ENCODE data around the gene WDFY2.

Gene WDFY2

DNA sequence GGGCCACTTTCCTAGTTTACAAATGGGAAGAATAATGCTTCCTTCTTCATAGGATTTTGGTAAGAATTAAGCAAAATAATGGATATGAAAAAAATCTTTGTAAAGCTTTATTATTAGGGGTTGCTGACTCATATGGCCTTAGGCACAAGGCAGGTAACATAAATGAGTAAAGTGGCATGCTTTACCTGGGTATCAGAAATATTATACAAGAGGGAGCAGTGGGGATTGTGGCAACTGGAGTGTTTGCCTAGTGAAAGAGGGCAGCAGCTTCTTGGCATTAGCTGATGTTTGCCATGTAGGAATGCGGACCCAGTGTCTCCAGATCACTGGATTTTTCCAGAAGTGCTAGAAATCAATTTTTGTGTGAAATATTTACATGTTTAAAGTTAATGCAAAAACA is 19.5 kb downstream of the WDFY2 start:
- no peak for DNase-seq

DNA sequence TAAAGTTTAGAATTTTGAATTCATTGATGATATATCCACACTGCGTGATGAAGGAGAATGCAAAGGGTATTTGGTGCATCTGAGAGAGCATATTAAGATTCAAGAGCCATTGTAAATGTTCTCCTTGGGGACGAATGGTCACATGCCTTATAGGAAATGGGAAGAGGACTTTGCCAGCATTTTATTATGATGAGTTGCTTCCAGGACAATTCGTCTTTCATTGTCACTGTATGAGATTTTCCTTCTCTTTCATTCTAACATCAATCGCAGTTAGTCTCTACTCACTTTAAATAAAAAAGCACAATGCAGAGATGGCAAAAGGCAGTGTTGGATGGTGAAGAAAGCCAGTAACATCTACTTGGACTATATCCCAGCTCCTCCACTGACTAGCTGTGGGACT is 21.4 kb downstream of the WDFY2 start:
- DNase-seq, result no peak

DNA sequence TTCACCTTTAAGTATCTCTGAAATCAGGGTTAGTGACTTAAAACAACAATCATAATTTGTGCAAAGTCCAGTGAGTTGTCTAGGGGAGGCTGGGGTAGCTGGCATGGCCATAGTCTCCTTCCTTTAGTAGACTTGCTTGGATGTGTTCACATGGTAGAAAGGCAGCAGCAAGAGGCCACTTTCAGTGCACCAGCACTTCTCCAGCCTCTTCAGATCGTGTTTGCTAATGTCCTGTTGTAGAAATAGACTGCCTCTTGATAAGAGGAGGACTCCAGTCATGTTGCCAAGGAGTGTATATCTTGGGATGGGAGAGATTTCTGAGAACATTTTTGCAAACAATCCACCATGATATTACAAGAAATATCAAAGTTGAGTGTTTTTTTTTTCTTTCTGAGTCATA is 22.9 kb downstream of the WDFY2 start:
- DNase-seq, result no peak

DNA sequence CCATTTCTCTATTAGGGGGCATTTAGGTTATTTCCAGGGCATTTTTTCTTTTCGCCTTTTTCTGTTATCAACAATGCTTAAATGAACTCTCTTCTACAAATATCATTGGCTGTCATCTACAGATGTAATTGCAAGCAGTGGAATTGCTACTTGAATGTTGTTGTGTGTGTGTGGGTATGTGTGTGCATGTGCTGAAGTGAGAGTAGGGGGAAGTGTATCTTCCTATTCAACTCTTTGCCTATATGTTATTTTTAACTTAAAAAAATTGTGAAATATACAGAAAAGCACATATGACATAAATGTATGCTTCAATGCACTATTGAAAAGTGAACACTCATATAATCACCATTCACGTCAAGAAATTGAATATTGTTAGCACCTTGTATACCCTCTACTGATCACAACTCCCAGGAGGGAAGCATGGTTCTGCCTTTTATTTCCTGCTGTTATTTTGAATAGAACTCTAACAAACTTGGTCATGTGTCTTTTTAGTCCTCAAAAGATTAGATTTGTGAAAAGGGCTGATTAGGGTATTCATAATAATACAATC is 24.7 kb downstream of the WDFY2 start:
- no peak for DNase-seq

DNA sequence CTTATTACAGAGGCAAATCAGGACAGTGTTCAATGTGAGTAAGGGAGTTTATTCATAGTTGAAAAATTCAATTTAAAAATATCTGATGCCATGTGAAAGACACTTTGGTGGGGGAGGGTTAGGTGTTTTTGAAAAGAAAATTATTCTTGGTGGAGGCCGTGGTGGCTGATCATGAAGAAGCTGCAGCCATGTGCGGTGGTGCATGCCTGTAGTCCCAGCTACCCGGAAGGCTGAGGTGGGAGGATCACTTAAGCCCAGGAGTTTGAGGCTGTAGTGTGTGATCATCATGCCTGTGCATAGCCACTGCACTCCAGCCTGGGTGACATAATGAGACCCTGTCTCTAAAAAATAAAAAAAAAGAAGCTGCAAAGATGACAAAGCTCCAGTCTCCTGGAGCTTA is 28.6 kb downstream of the WDFY2 start:
- no peak for DNase-seq

DNA sequence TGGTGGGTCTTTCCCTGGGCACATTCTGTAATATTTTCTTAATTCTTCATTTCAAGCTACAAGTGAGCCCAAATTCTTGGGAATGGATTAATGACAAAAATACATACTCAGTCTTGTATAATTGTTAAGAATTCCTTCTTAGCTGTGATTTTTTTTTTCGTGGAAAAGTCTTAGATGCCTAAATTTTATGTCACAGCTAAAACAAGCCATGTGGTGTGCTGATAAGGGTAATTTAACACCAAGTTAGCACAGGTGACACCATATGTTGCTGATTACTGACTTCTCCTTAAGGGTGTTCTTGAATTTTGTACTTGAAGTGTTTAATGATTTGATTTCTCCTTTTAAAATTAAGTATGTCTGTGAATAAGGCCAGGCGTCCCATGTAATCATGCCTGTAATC is 29.3 kb downstream of the WDFY2 start:
- DNase-seq, result no peak

DNA sequence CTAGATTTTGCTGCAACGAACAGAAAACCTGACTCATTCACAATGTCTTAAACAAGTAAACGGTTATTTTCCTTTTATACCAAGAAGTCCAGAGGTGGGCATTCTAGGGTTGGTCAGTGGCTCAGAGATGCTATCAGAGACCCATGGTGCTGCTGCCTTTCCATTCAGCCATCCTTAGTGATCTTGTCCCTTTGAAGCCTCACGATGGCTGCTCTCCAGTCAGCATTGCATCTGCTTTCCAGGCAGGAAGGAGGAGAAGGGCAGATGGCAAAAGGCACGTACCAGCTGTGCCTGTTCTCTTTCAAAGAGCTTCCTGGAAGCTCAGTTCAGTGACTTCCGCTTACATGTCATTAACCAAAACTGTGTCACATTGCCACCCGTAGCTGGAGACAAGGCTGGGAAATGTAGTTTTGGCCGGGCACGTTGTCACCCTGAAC is 30.1 kb downstream of the WDFY2 start:
- DNase-seq, result peak; percentile 92

DNA sequence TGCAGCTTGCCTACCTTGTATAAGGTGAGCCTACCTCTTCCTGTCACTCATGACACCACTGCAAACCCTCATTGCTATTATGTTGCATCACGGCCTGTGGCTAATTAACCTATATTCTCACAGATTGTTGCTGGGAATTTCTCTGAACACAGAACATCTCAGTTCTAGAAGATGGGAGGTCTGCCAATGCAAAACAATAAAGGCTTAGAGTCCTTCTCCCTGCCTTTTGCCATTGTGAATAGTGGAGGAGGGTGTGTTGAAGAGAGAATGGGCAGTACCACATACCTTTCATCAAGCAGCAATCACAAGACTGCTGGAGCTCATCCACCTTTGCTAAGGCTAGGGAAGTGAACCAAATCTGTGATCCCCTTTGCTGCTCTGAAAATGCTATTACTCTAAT is 34.4 kb downstream of the WDFY2 start:
- no peak for DNase-seq

DNA sequence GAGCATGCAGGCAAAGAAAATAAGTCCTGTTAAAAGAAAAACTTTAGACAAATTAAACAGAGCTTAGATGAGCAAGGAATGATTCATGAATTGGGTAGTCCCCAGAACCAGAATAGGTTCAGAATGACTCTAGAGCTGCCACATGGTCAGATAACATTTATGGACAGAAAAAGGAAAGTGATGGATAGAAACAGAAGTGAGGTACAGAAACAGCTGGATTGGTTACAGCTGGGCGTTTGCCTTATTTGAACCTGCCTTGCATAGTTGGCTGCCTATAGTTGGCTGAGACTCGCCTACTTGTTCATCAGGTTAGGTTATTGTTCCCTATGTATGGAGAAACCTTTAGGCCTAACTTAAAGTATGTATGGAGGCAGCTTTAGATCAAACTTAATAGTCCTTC is 35.4 kb downstream of the WDFY2 start:
- no peak for DNase-seq

DNA sequence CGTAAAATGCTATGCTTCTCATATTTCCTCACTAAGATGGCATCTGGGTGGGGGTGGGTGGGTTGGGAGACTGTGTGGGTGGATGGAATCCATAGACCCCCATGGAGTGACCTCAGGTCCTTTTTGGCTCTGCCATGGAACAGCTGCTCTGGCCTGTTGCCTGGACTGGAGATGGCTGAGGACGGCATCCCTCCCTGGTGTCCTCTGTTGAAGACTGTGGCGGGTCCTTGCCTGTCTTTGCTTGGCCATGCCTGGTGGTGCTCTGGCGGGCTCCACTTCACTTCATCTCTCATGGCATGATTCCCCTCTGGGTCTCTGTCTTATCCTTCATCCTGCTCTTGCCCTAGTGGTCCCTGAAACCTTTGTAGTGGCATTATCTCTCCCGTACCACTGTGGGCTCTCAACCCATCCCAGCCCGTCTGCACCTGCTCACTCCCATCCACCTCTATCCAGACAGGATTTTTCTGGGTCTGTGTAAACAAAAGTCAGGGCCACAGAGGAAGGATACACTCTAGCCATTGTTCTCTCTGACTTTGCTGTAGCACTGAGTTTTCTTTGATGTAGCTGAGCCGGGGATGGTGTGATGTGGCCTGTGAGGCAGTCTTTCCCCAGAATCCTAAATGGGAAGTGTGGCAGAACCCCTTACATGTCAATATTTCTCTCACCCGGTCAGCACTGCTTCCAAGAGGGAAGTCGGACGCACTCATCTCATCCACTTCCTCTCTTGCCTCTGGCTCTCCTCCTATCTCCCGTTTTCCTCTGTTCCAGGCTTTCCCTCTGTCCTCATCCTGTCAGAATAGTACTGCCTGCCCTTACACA is 36.1 kb downstream of the WDFY2 start:
- no peak for DNase-seq

DNA sequence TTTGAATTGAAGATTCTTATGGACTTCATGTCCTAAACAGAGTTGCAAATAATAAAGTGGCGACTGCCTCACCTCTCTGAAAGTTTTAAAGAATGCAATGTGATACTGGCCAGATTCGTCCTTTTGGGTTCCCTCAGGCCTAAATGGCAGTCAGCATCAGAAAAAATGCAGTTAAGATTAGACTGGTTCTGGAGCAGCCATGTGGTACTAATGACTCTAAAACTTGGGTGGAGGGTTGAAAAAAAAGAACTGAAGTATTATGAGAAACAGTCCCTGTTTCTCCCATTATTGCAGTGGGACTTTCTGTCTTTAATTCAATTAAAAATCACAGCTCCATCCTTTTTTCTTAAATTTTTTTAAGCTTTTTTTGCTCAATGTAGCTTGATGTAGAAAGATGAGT is 37.3 kb downstream of the WDFY2 start:
- DNase-seq, result no peak

DNA sequence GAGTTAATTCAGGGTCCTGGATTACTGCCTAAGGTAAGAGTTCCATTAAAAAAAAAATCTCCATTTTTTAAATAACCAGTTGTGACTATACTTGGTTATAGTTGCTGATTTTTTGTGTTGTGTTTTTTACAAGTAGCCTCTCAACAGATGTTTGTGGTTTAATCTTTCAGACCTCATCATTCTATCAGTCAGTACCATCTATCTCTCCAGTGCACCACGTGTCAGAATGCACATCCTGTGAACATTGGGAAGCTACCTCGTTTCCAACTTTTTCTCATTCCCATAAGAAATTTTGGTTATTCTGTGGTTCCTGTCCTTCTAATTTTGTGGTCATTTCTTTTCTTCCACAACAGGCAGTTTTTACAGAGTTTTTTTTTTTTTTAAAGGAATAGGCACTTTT is 39.2 kb downstream of the WDFY2 start:
- DNase-seq, result no peak

DNA sequence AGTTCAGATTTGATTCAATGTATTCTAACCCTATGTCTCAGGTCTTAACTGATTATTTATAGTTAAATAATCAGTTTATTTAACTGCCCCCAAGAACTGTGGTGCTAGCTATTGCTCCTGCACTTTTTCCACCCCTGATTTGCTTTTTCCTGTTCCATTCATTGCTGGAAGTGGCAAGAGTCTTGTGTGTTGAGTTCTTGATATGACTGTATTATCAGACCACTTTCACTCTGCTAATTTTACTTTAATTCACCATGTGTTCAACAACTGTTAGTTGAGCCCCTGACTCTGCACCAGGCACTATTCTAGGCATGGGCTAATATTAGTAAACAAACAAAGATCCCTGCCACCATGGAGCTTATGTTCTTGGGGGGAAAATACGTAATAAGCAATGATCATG is 39.9 kb downstream of the WDFY2 start:
- DNase-seq, result no peak

DNA sequence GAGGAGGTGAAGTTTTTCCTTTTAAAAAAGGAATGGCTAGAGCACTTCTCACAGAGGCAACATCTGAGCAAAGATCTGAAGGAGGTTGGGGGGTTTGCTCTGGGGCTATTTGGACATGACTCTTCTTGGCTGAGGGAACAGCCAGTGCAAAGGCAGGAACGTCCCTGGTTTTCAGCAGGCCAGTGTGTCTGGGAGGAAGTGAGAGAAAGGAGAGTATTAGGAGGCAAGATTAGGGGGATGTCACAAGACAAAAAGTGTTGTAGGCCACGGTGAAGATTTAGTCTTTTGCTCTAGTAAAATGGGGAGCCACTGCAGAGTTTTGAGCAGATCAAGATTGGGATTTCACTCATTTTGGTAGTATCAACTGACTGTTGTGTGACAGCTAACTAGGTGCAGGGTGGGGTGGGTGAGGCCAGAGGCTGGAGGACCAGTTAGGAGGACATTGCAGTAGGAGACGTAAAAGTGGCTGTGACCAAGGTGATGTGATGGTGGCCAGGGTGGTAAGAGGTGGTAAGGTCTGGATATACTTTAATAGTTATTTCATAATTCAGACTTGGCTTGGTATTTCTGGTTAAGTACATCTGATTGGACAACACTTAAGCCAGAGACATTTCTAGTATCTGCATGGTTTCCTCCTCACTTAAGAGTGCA is 40.6 kb downstream of the WDFY2 start:
- DNase-seq, result no peak

DNA sequence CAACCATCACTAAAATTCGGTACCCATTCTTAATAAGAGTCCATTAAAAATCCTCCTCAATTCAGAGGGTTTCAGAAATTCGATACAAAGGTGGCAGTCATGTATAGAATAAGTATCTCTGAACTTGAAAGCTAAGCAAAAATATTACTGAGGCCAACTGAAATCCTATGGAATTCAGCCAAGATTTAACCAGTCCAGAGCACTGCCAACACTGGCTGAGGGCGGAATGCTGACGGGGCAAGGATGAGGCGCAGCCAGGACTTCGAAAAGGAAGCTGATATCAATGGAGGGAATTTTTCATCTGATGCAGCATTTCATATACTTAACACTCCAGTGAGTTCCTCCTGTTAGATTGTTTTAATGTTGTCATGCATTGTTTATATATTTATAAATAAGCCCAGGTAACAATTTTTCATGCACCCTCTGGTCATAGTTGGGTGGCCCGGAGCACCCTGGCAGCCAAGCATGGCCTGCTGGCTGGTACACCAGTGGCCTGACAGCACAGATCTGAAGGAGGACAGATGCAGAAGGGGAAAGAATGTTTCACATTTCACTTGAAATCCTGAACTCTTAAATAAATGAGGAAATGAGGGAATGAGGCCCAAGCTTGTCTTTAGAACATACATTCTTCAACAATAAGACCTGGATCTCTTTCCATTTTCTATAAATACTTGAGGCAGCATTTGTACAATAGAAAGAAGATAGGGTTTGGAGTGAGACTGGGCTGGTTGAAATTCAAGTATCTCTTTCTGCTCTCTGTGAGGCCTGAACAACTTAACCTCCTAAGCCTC is 41.5 kb downstream of the WDFY2 start:
- DNase-seq, result no peak

DNA sequence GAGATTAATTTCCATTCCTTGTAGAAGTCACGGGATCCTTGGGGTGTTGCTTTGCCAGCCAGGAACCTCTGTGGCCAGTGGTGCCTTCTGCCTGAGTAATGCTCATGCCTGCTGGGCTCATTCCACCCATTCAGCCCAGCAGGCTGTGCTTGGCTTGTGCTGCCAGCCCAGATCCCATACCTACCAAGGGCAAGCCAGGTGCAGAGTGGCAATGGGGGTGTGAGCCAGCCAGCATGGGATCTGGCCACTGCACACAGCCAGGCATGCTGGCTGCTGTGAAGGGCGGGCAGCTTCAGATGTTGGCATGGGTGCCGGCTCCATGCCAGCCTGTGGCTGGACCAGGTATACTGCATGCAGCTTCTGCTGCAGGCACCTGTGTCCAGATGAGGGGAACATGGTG is 42.5 kb downstream of the WDFY2 start:
- DNase-seq, result no peak

DNA sequence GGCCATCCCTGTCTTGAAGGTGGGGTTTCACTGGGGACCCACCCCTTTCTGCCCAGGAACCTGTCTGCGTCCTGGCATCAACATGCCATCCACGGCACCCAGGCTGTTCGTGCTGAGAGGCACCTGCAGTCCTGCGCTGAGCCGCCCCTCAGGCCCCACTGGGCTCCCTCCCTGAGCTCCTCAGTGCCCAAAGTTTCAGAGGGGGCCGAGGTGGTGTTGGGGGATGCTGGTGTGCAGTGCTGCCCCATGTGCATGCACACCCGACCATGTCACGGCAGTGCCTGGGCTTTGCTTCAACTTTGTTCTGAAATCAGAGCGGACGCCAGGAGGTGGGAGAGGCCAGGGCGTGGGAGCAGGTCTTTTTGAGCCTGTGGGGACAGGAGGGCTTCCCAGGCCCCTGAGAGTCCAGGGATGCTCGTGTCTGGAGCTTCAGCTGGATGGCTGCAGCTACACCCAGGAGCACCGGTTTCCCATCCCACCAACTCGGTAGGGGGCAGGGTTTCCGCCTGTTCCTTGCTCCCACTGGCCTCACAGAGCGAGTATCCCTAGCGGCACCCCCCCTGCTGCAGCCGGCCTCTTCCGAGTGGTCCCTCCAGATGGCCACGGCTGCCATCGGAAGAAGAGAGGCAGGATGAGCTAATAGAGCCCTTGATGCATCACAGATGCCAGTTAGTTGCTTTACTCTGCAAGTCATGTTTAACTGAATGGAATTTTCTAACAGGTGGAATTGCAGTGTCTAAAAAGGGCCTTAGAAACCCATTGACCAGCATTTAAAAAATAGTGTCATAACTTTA is 44.0 kb downstream of the WDFY2 start:
- no peak for DNase-seq

DNA sequence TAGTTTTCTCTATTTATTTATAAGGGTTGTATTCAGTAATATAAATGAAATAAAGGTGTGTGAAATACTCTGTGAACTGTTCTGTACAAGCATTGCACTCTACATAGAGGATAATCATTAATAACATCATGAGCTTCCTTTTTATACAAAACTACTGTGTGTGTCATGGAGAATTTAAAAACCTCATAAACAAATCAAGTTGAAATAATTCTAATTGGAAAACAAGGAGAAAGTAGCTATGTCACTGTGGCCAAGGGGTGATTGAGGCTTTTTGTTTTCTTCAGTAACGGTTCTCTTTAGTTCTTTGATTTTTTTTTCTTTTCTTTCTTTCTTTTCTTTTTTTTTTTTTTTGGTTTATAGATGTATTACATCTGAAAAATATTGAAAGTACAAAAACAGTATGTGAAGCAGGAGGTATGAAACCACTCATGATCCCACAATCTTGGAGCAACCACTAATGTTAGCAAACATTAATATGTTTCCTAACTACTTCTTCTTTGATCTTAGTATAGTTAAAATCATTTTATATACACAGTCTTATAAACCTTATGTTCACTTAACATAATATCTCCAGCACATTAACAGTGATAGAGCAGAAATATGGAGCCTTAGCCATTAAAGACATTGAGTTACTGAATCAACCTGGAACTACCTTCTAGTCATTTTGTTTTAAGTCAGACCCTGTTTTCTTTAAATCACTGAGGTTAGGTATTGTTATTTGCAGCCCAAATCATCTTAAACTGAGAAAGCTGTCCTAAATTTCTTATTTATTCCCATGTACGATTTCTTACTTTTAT is 45.4 kb downstream of the WDFY2 start:
- DNase-seq, result no peak

DNA sequence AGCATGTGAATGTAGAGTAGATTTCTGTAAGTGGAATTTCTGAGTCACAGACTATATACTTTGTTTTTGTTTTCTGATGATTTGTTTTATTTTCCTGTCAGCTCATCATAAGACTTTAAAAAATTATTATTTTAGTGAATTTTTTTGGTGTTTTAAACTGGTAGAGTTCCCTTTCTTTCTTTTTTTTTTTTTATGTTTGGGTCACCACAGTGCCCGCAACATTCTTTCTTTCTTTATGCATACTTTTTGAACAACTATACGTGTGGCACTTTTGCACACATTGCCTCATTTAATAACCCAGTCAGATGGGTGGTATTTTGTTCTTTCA is 46.0 kb downstream of the WDFY2 start:
- DNase-seq, result no peak

DNA sequence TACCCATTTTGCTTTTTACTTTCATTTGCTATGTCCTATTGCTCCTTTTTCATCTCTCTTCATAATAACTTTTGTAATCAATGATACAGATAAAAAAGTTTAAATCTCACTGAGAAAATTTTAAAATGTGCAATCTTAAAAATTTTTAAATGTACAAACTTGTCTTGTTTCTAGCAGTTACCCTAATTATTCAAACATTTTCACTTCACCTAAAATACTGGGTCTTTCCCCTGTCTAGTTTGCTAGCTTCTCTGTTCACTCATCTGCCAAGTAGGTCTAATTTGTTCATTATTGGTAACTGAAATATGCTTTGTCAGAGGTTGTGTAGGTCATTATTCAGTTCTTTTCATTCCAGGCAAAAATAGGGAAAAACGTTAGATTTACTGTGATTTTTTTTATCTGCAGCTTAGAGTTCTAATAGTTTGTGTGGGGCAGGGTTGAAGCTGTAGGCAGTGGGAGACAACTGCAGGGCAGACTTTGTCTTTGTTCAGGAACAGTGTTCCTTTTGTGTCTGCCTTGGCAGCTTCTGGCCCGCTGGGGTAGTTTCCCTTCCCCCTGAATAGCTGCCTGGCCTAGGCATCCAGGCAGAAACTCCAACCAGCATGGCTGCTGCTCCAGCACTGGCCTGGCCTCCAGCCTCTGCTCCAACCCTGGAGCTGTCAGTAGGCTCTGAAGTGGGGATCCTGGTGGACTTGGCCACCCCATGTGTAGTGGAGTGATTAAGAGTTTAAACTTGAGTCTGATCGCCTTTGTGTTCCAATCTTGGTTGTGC is 48.5 kb downstream of the WDFY2 start:
- DNase-seq, result no peak

Data from GF-D8 (cell line).